GM12891 (cell line): Measurements from ENCODE around the gene PDE6B.

ENCODE experiments used
- POLR2A ChIP-seq: IDR thresholded peaks from 2 replicates; pipeline ENCODE4 v1.6.1; 2011; ENCODE audit warnings: low read depth, low read length, control low read depth
- POLR2AphosphoS5 ChIP-seq: IDR thresholded peaks from 2 replicates; pipeline ENCODE4 v1.6.1; 2011; ENCODE audit warnings: low read depth, low read length, control low read depth

- TF ChIP-seq POLR2AphosphoS5 (no peak), POLR2A (no peak)
Observed at GRCh38 chr4:664713-665231, 39.4 kb downstream of the PDE6B start.
